Cardiac fibroblast (primary cell): Measurements from ENCODE around the gene CFAP410.

Experiments used
- DNase-seq, 2 donors: peaks; one replicate each; pipeline versions ENCODE4 v3.0.0 to v3.0.0-alpha.2; 2010; ENCODE audit warnings: low read depth in 2 of 2
- H3K4me3 ChIP-seq, 2 donors: replicated peaks in 1 of 2; 1 replicate in 1 of 2; 2 replicates in 1 of 2; pipeline ENCODE4 v1.5.1; 2011; ENCODE audit warnings: low read depth in 2 of 2, low read length in 2 of 2, mild to moderate bottlenecking in 2 of 2, moderate library complexity in 1 of 2
- TF ChIP-seq, protein P1 (sequence below): IDR thresholded peaks from one replicate; pipeline ENCODE4 v1.5.1; 2011; ENCODE audit warnings: low read depth, mild to moderate bottlenecking, low read length, inconsistent platforms

CFAP410 gene

DNA sequence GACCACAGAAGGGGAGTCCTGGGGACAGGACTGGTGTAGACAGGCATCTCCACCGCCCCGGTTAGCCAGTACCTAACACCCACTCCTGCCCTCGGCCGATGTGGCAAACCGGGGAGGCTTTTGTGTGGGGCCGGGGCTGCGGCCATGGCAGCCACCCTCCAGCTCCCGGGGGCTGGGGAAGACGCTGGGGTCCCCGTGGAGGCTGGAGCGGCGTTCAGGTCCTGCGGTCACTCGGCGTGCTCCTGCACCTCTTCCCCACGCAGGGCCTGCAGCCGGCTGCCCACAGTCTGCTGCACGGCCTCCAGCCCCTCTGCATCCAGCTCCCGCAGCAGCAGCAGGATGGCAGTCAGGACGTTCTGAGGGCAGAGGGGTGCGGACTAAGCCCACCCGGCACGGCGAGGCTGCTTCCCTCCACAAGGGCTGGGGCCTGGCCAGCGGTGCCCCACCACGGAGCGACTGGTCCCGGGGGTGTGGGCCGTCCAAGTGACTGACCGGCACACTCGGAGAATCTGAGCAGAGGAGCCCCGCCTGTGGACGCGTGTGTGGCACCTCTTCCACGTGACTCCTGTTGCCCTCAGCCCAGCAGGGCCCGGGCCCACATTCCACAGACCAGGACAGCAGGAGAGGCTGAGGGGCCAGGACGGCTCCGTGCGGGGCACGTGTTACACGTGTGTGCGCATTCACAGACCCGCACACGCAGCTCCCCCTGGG, 9.1 kb downstream of the CFAP410 start:
- no peak for DNase-seq
- H3K4me3 ChIP-seq = no peak overlapping the region
- TF ChIP-seq, protein P1, sequence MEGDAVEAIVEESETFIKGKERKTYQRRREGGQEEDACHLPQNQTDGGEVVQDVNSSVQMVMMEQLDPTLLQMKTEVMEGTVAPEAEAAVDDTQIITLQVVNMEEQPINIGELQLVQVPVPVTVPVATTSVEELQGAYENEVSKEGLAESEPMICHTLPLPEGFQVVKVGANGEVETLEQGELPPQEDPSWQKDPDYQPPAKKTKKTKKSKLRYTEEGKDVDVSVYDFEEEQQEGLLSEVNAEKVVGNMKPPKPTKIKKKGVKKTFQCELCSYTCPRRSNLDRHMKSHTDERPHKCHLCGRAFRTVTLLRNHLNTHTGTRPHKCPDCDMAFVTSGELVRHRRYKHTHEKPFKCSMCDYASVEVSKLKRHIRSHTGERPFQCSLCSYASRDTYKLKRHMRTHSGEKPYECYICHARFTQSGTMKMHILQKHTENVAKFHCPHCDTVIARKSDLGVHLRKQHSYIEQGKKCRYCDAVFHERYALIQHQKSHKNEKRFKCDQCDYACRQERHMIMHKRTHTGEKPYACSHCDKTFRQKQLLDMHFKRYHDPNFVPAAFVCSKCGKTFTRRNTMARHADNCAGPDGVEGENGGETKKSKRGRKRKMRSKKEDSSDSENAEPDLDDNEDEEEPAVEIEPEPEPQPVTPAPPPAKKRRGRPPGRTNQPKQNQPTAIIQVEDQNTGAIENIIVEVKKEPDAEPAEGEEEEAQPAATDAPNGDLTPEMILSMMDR = no peak

DNA sequence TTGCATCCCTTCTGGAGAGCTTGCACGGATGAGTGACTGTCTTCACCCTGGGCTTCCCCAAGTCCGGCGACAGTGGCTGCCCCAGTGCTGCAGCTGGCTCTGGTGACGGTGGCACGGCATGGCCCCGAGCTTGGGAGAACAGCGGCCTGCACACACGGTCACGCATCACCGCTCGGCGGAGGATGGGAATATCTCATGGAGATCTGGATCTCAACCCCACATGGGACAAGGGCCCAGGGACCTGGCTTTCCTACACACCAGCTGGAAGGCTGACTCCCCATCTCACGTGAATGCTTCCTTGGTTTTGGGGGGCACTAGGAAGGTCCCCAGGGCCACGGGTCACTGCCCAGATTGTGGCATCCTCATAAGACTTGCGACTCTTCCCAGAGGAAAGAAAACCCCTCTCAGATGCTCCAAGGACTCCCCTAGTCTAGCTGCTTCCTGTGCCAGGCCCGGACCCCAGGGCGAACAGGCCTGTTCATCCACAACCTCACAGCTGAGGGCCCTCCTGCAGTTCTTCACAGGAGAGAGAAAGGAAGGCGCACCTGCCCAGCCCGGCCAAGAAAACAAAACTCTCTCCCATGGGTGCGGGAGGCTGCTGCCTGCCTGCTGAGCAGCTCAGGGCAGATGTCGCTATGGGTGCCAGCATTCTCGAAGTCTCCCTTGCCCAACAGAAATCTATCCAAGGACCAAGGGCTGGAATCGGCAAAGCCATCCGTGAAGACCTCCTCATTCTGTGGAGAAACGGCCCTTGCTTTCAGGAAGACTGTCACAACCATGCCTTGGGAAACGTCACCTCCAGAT, 9.9 kb downstream of the CFAP410 start:
- DNase-seq = no peak
- no peak overlapping the region for H3K4me3 ChIP-seq
- TF ChIP-seq, protein P1 = no peak

DNA sequence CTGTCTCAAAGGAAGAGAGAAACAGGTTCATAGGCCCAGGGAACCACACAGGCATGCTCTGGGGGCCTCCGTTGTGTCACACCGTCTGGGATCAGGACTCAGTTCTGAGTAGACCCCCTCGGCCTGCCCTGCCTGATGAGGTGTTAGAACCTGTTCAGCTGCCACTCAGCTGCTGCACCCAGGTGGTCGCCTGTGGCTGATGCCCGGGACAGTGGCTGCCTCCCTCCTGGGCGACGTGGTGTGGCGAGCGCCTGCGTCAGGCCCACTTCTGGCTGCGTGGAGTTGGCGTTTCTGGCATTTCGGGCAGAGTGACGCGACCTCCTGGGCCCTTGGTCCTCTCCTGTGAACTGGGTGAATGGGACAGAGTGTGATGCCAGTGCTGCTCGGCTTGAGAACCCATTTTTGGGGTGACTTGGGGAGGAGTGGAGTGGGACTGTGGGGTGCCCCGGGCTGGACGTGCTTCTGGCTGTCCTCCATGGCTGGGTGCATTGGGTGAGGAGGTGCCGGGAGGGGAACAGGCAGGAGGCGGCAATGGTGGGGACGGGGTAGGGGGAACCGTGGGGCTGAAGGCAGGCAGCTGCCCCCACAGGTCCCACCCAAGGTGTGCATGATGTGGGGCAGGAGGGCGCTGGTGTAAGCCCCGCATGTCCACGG, 10.8 kb downstream of the CFAP410 start:
- no peak for DNase-seq
- H3K4me3 ChIP-seq = no peak overlapping the region
- TF ChIP-seq, protein P1 = no peak

DNA sequence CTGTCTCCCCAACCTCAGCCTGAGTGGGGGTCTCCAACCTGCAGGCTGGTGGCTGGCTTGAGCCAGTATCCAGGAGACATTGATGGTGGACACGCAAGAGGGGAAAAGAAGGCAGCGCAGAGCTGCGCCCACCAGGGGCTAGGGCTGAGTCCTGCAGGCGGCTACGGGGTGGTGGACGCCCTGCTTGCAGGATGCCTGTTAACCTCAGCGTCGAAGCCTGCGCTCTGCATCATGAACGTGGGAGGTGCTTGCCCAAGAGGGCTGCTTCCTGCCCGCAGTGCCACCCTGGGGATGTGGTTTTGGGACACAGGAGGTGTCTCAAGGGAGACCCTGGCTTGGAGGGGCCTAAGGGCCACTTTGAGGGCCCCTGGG, 11.6 kb downstream of the CFAP410 start:
- no peak for DNase-seq
- TF ChIP-seq, protein P1 = no peak
- no peak overlapping the region for H3K4me3 ChIP-seq

DNA sequence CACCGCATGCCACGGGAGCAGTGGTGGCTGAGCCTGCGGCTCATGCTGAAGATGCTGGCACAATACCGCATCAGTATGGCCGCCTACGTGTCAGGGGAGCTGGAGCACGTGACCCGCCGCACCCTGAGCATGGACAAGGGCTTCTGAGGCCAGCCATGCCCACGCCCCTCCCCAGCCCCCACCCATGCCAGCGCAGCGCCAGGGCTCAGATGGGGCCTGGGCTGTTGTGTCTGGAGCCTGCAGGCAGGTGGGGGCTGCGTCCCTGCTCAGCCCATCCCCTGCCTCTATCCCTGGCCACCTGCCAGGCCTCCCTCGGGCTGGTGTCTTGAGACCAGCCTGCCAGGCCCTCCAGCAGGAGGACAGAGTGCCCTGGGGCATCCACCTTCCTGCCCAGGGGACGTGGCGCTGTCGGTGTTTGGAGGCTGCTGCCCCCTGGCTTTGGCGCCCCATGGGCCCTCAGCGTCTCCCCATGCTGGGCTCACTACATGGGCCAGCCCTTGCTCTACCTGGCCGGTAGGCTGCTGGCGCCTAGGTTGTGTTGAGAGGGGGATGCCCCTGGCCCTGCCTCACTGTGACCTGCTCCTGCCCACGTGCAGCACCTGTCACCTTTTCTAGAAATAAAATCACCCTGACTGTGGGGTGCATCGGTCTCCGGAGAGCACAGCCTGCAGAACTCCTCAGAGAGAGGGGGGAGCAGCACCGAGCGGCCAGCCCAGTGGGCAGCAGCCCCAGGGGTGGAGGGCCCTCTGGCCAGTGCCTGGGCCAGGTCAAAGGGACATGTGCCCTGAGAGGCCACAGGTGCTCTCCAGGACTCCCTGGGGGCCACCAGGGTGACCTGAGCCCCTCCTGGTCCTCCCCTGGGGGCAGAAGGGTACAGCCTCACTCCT, 12.2 kb downstream of the CFAP410 start:
- H3K4me3 ChIP-seq = no peak overlapping the region
- TF ChIP-seq, protein P1 = no peak
- no peak for DNase-seq

DNA sequence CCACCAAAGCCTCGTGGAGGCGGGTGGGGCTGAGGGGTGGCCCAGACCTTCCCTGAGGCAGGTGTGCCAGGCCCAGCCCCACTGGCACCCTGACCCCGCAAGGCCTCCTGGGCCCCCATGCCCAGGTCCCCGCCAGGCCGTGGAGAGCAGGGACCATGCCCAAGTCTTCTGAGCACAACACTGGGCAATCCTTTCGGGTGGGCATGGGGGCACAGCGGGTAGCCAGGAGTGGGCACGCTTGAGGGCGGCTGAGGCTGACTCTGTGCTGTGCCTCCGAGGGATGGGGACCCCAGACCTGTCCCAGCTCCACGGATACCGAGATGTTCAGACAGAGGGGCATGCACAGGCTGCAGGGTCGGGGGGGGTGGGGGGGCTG, 12.9 kb downstream of the CFAP410 start:
- no peak for DNase-seq
- TF ChIP-seq, protein P1 = no peak

More for the DNA sequence above, 12.9 kb downstream of the CFAP410 start:
- no peak overlapping the region for H3K4me3 ChIP-seq
